PFSK-1 (cell line): ENCODE data around the gene CUX1.

Experiments used
- POLR2AphosphoS5 ChIP-seq: IDR thresholded peaks from 2 replicates; pipeline ENCODE4 v1.6.1; 2012; ENCODE audit warnings: low read depth, mild to moderate bottlenecking, control low read depth, low read length, moderate library complexity
- TAF1 ChIP-seq: IDR thresholded peaks from 2 replicates; pipeline ENCODE4 v1.6.1; 2012; ENCODE audit warnings: low read length, control low read depth, borderline replicate concordance; ENCODE audit not compliant: insufficient read depth
- TF ChIP-seq, protein P1 (sequence below), 2 experiments: IDR thresholded peaks; 2 replicates each; pipeline versions ENCODE4 v1.6.1 to v1.8.0; 2011 to 2012; ENCODE audit warnings: low read depth in 2 of 2, low read length in 2 of 2, control low read depth in 1 of 2, inconsistent platforms in 1 of 2, mild to moderate bottlenecking in 1 of 2, moderate library complexity in 1 of 2; ENCODE audit not compliant: insufficient read depth in 1 of 2

DNA sequence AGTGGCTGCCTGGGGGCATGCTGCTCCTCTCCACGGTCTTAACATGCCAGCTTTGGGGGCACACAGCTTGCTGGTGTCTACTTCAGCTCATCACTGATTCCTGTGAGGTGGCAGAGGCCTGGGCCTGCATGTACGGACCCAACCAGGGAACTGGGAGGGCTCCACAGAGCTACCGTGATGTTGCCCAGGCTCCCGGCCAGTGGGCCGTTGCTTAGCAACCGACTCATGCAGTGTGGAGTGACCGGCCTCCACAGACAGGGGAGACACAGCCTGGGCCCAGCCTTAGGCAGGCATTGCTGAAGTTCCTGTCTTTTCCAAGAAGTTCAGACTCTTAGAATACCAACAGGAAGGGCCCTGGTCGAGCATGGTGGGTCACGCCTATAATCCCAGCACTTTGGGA lies 443.4 kb downstream of the CUX1 start:
- TF ChIP-seq POLR2AphosphoS5 (no peak), TAF1 (no peak)
- TF ChIP-seq, protein P1, sequence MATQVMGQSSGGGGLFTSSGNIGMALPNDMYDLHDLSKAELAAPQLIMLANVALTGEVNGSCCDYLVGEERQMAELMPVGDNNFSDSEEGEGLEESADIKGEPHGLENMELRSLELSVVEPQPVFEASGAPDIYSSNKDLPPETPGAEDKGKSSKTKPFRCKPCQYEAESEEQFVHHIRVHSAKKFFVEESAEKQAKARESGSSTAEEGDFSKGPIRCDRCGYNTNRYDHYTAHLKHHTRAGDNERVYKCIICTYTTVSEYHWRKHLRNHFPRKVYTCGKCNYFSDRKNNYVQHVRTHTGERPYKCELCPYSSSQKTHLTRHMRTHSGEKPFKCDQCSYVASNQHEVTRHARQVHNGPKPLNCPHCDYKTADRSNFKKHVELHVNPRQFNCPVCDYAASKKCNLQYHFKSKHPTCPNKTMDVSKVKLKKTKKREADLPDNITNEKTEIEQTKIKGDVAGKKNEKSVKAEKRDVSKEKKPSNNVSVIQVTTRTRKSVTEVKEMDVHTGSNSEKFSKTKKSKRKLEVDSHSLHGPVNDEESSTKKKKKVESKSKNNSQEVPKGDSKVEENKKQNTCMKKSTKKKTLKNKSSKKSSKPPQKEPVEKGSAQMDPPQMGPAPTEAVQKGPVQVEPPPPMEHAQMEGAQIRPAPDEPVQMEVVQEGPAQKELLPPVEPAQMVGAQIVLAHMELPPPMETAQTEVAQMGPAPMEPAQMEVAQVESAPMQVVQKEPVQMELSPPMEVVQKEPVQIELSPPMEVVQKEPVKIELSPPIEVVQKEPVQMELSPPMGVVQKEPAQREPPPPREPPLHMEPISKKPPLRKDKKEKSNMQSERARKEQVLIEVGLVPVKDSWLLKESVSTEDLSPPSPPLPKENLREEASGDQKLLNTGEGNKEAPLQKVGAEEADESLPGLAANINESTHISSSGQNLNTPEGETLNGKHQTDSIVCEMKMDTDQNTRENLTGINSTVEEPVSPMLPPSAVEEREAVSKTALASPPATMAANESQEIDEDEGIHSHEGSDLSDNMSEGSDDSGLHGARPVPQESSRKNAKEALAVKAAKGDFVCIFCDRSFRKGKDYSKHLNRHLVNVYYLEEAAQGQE (IDR thresholded peaks at IDR 0.05; ENCODE audit: insufficient read depth in 1 of 2, low read depth in 2 of 2, low read length in 2 of 2): no peak
